ENCODE measurements around the gene CAMK1G. TPM values are rescaled to one million over a fixed set of nuclear protein-coding genes. Genes with fewer than 3 reads are reported as not detected.

The CAMK1G gene
- total and polyA plus RNA-seq, 2 experiments from 2014 or later = 0.32 to 0.76 TPM

GRCh38 chr1:209614151-209614420, 30.6 kb downstream of the CAMK1G start:
- peaks cover 5% of the 10 kb centered on the region for H3K27me3 Mint-ChIP-seq (ENCODE audit: insufficient read depth, low read depth, poor library complexity)

More at GRCh38 chr1:209614151-209614420, 30.6 kb downstream of the CAMK1G start:
- Histone ChIP-seq H2AFZ (no peak overlapping the region), H3K9me2 (ENCODE audit: insufficient read depth) (no peaks in the 10 kb centered on the region), H3K36me3 (ENCODE audit: insufficient read depth) (no peaks in the 10 kb centered on the region), H3K4me2 (no peak overlapping the region), H3K79me2 (replicated peaks; ENCODE audit: insufficient read depth) (no peaks in the 10 kb centered on the region), H3F3A (replicated peaks; ENCODE audit: low read depth) (no peaks in the 10 kb centered on the region), H3K27ac (ENCODE audit: low read depth) (no peak overlapping the region), H3K4me3 (no peak overlapping the region), H3K4me1 (ENCODE audit: insufficient read depth) (no peaks in the 10 kb centered on the region), H4K20me1 (replicated peaks; ENCODE audit: insufficient read depth) (no peaks in the 10 kb centered on the region), H3K27me3 (ENCODE audit: insufficient read depth) (no peaks in the 10 kb centered on the region)
- H3K36me3 Mint-ChIP-seq (ENCODE audit: low read depth) = no peaks in the 10 kb centered on the region; the same call in 2 of the 3 replicates
- H3K4me1 Mint-ChIP-seq = no peaks in the 10 kb centered on the region; the same call in 2 of the 3 replicates
- ATAC-seq = no peak
- H3K9me3 Mint-ChIP-seq = no peaks in the 10 kb centered on the region
- TF ChIP-seq REST (IDR thresholded peaks at IDR 0.05; ENCODE audit: unreplicated experiment) (no peak), CREB1 (CRISPR knock-in tag; IDR thresholded peaks at IDR 0.05; ENCODE audit: low read depth) (no peak), ZNF462 (CRISPR knock-in tag; IDR thresholded peaks at IDR 0.05) (no peak), CTCF (conservative IDR thresholded peaks at IDR 0.05; ENCODE audit: low read depth in 2 of 2) (no peak), EZH2 (IDR thresholded peaks at IDR 0.05; ENCODE audit: low read depth, unreplicated experiment) (no peak), ZNF114 (CRISPR knock-in tag; IDR thresholded peaks at IDR 0.05) (no peak), POLR2AphosphoS5 (IDR thresholded peaks at IDR 0.05; ENCODE audit: low read depth) (no peak)
- no peak overlapping the region for H3K4me3 Mint-ChIP-seq
- H3K27ac Mint-ChIP-seq = no peak overlapping the region
- DNase-seq (ENCODE audit: low spot score) = no peak
